CD4-positive, alpha-beta T cell treated with Interleukin-6 at 100 ng/mL for 8 hours (primary cell): Measurements from ENCODE around the gene POU3F1.
A peak's percentile ranks its signal among the peaks of the same experiment; 100 is the strongest.
"Not testable (repeated sequence)": the region's sequence is repeated elsewhere in the genome, so short reads cannot be mapped to it uniquely, and the experiment has no call there.

ENCODE experiments used
- DNase-seq: peaks from one replicate; pipeline ENCODE4 v3.0.0-alpha.2; 2020; ENCODE audit warnings: mixed read lengths, low spot score

Gene POU3F1

DNA sequence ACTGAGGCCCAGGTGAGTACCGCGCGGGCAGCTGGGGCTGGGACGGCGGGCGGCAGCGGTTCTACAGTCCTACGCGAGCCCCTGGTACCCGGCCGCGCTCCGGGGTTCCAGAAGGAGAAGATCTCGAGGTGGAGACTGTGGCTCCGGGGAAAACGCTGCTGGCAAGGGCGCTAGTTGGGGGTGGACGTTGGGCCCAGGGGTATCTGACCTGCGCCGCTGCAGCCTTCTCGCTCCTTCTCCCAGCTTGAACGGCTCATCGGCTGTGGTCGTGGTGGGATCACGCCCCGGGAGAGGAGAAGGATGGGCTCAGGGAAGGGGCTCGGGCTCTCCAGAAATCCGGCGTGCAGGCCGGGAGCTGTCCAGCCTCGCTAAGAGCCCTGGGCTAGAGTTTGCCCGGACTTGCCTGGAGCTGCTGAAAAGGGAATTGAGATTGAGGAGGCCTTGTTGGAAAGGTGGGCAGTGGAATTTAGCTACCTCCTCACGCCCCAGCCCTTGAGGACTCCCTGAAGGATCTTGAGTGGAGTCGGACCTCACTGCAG is 1.1 kb upstream of the POU3F1 start:
- DNase-seq = no peak

DNA sequence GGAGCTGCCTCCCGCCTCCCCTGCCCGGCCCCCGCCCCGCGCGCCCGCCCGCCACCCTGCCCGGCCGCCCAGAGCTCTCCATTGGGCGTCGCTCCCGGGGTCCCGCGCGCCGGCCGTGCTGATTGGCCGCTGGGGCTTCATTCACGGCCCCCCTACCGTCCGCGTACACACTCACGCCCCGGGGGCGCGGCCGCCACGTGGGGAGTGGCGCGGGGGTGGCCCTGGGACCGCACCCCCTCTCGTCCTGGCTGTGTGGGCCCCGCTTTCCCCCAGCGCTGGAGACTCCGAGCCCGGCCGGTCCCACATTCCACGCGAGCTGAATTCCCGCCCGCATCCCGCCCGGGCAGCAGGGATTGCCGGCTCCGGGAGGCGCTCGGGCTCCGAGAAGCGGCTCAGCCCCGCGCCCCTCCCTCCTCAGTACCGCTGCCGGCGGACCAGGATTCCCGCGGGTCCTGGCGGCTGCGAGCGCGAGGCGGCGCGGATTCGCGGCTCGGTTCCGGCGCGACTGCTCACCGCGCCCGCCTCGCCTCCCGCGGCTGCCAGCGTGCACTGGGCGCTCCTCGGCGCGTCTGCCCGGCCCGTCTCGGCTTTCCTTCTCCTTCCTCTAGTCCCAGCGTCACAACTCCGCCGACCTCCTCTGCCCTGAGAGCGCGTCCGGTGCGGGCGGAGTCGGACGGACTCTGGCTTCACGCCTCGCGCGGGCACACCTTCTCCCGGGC is 450 bp upstream of the POU3F1 start:
- DNase-seq = peak; percentile 73

DNA sequence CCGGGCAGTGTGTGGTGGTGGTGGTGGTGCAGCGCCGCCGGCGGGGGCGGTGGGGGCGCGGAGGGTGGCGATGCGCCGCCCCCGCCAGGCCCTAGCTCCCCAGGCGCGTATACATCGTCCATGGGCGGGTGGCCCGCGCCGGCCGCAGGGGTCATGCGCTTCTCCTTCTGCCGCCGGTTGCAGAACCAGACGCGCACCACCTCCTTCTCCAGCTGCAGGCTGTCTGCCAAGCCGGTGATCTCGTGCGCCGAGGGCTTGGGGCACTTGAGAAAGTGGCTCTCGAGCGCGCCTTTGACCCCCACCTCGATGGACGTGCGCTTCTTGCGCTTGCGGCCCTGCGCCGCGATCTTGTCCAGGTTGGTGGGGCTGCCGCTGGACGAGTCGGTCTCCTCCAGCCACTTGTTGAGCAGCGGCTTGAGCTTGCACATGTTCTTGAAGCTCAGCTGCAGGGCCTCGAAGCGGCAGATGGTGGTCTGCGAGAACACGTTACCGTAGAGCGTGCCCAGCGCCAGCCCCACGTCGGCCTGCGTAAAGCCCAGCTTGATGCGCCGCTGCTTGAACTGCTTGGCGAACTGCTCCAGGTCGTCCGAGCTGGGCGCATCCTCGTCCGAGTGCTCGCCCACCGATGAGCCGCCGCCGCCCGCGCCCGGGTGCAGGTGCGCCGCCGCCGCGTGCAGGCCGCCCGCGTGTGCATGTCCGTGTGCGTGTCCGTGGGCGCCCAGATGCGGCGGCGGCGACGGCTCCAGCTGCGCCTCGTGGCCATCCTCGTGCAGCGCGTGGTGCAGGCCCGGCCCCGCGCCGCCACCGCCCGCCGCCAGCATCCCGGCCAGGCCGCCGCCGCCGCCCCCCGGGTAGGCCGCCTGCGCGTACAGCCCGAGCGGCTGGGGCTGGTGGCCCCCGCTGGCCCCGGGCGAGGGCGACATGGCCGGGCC is 926 bp downstream of the POU3F1 start:
- no peak for DNase-seq

DNA sequence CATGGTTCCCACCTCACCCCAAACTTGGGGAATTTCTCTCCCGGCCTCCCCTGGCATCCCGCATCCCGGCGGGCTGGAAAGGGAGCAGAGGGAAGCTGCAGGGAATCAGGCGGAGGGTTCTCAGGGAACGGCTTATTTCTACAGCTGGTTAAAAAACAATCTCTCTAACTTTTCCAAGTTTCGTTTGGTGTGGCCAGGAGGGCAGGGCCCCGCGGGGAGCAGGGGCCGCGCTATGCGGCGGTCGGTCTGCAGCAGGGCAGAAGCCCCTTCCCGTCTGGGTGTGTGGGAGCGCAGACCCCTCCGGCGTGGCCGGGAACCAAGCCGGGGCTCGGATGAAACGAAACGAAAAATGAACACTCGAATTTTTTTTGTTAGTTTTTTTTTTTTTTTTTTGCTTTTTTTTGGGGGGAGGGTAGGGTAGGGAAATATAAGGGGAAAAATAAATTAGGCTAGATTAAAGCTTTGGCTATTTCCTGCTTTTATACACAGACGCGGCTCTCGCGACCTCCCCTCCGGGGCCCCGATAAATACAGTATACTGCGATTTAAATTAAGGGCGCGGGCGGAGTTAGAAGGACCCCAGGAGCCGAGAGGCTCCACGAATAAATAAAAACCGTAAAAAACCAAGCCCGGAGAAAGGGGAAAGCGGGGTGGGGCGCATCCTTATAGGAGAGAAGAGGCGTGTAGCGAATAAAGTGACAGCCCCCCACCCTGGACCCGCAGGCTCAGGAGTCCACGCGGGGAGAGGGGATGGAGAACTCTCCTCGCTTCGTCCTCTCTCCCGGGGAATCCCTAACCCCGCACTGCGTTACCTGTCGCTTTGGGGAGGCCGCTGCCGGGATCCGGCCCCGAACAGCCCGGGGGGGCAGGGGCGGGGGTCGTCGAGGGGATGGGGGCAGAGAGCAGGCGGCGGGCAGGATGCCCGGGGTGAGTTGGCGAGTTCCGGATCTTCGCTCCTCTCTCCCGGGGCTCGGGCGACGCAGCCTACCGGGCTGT is 2.1 kb downstream of the POU3F1 start:
- no peak for DNase-seq

DNA sequence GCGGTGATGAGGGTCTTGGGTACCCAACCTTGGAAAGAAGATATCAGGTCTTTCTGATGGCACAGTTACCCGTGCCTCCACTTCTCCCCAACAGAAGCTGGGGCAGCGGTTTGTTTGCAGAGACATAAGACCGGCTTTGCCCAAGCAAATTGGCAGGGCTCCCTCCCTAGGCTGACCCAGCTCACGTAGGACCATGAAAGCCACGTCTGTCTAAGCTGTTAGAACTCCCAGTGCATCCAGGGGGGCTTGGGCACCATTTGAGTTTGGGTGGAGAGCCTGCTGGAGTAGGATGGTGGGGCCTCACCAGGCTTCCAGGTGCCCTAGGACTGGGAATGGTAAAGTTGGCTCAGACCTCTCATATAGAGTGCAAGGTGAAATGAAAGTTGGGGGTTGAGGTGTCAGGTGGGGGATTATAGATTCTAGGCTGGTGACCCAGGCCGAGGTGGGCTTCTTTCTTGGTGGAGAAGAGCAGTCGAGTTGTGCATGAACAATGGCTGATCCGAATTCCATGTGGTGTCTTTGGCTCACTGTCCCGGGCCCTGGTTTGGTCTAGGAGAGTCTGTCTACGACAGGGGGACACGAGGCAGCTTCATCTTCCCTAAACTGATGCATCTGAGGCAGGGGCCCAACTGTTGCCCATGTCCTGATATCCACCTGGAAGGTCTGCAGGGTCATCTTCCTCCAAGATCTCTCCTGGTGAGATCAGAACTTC is 3.4 kb downstream of the POU3F1 start:
- no peak for DNase-seq

DNA sequence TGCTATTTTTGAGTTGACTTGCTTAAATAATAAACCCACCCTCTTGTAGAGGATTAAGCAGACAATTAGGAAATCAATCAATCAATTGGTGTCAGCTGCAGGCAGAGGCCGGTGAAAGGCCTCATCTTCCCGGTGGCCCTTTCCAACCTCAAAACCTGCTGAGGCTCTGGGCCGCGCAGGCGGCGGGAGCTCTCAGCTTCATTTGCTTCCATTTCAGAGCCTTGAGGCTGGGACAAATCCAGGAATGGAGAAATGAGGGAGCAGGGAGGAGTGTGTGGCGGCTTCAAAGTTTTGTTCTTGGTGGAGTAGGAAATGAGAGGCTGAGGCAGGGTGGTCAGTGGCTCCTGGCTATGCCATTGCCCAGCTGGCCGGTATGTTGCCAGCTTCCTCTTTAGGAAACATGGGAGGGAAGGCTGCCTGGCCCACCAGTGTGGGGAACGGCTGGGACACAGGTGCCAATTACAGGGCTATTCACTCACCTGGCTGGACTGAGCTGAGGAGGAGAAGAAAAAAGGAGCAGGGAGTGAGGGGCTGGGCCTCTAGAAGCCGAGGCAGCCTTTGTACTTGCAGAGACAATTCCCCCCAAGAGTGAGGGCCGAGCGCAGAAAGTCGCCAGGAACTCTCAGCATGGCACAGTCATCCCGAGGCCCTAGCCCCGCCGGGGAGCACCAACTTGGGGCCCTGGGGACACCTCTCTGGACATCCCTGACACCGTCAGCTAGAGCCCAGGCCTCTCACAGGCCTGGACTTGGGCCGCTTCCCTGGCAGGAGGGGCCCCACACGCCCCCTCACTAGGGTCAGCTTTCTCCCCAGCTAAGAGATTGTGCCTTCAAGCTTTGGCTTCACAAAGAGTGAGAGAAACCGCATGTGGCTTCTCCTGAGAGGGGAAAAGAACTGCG is 4.4 kb downstream of the POU3F1 start:
- no peak for DNase-seq

DNA sequence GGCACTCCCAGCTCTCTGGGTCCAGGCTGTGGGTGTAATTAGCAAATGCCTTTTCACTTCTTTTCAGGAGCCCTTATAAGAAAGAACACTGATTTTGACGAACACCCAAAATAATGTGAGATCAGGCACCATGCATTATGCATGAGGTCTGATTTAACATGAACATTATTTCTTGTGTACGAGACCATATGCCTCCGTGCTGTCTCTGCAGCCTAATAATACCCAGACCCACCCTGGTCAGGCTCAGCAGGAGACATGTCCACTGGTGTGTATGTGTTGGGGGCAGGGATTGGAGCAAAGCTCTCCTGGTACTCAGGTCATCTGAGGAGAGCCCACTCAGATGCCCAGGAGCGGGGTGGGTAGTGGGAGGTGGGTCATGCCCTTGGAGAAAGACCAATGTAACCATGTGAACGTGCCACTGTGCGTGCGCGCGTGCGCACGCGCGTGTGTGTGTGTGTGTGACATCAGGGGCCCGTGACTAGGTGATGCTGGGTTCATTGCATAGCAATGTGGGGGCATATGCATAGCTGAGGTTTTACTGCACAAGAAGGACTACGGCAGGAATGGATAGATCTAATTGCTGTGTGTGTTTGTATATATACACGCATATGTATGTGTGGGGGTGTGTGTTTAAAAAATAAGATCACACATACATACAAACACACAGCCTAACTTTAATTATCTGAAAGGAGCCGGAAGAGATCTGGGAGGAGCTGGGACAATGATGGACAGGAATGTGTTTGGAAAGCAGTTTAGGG is 7.1 kb downstream of the POU3F1 start:
- no peak for DNase-seq

DNA sequence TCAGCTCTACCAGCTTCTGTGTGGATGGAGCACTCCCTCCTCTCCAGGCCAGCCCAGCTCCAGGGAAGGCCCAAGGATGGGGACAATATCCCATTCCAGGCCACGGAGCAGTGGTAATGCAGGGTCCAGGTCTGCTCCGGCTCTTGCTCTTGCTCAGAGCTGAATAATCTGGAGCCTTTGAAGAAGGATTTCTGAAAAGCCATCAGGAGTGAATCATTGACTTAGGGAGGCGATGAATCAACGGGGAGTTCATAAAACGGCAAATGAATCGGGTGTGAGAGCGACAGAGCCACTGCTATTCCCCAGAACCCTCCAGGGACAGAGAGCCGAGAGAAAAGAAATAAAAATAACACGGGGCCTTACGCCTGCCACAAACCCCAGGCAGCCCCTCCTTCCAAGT is 7.7 kb downstream of the POU3F1 start:
- no peak for DNase-seq

DNA sequence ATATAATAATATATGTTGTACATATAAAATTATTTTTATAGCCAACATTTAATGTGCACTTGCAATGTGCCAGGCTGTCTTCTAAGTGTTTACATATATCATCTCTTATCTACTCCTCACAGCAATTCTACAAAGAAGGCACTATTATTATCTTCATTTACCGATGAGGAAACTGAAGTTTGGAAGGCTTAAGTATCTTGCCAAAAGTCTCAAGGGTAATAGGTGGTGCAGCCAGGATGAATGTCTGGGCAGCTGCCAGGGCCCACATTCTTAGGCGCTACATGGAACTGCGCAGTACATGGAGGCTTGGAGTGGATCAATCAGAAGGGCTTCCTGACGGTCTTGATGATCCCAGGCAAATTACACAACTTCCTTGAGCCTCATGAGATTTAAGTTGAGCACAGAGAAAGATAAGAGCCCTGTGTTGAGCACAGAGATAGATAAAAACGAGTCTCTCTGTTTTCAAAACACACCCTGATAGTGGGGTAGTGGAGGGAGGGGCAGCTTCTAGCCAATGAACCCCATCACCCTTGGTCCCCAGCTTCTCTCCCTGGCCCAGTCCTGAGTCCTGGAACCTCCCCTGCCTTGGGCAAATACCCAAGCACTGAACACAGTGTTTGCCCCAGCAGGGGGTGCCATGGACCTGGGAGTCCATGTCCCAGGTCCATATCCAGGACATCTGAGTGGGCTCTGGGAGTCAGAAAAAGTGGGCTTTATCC is 9.2 kb downstream of the POU3F1 start:
- DNase-seq = no peak

DNA sequence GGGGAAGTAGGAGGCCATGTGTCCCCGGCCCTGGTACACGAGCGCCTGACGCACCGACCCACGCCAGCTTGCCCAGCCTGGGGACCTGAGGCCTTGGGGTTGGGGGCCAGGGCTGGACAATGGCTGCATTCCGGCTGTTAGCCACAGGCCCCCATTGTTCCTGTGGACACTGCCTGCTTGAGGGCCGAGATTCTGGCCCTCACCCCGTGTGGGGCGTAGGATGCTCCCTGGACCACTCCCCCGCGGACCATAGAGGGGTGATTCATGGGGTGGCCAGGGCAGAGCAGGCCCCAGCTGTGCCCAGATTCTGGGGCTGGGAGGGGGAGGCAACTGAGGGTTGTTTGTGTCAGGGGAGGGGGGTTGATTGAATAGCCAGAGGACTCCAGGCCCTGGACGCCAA is 11.7 kb downstream of the POU3F1 start:
- DNase-seq = no peak

DNA sequence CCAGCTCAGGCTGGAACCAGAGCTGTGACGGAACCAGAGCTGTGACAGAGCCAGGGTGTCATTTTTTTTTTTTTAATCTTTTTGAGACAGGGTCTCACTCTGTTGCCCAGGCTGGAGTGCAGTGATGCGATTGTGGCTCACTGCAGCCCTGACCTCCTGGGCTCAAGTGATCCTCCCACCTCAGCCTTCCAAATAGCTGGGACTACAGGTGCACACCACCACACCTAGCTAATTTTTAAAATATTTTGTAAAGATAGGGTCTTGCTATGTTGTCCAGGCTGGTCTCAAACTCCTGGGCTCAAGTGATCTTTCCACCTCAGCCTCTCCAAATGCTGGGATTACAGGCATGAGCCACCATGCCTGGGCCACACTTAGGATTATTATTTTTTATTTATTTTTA is 13.6 kb downstream of the POU3F1 start:
- not testable (repeated sequence) for DNase-seq

DNA sequence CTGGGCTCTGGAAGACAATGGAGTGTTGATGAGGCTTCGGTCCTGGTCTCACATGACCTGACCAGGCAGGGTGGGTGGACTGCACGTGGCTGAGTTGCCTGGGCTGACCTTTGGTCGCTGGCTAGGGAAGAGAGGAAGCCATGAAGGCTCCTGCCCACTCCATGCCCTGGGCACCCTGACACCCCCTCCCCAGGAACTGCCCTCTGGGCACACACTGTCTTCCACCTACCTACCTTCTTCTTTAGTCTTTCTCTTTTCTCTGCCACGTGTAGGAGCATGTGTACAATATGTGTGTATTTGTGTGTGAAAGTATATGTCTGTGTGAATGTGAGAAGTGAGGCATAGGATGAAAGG is 15.1 kb downstream of the POU3F1 start:
- no peak for DNase-seq

DNA sequence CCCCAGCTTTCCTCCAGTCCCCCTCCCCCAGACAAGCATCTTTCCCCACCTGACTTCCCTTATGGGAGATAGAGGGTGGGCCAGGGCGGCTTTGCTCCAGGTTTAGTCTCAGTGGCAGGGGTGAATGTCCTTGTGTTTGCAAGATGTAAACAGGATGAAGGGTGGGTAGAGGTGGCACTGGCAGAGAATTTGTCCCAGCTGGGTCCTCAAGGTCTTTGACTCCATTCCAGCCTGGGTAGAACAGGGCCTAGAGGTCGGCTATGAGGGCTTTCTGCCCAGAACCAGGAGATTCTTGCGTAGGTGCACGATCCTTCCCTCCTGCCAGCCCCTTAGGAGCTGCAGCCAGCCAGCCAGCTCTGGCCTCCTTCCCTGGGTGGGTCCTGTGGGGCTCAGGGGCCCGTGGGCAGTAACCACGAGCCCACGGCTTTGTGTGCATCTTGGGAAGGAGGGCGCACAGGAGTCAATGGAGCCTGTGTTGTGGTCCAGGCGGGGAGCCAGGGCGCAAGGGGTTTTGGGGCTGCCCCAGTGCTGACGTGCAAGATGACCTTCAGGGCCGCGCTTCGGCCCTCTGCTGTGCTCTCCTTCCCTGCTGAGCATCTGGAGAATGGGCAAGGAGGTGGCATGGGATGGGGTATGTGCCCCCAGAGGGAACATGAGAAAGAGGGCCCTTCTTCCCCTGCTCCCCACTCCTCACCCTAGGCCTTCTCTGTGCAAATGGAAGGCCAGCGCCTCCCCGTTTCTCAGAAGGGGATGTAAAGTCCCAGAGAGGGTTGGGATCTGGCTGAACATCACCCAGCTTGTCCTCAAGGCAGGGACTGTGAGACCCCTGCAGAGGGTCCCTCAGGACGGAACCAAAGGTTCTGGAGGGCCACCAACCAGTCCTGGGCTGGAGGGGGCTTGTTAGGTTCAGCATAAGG is 15.7 kb downstream of the POU3F1 start:
- no peak for DNase-seq

DNA sequence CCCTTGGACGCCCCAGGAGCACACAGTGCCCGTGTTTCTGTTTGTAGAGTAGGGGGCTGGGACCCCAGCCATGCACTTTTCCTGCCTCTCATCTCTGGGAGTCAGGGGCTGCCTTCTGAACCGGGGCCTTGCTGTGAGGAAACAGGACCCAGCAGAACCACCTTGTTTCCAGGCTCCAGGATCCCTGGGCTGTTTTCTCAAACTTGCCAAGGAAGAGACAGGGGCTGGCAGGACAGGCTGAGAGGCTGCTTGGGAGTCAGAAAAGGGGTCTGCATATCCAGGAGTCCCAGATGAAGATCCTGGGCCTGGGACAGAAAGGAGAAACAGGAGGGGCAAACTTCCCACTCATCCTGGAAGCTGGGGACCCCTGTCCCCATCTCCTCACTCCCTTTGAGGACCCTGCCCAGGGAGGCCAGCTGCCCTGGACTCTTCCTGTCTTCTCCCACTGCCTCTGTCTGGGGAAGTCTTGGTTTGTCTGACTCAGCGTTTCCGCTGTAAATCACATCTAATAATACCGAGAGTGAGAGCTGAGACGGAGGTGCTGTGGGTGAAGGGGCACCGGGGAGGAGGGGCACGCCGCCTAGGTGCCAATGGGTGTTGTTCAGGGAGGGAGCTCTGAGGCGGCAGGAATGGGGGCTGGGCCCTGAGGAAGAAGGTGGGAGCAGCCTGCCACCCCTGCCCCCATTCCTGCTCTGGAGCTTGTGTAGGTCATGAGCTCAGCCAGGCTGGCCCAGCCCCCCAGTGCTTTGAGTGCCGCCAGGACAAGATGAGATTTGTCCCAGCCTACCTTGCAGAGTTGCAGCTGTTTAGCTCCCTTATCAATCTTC is 16.7 kb downstream of the POU3F1 start:
- peak; percentile 53 for DNase-seq

DNA sequence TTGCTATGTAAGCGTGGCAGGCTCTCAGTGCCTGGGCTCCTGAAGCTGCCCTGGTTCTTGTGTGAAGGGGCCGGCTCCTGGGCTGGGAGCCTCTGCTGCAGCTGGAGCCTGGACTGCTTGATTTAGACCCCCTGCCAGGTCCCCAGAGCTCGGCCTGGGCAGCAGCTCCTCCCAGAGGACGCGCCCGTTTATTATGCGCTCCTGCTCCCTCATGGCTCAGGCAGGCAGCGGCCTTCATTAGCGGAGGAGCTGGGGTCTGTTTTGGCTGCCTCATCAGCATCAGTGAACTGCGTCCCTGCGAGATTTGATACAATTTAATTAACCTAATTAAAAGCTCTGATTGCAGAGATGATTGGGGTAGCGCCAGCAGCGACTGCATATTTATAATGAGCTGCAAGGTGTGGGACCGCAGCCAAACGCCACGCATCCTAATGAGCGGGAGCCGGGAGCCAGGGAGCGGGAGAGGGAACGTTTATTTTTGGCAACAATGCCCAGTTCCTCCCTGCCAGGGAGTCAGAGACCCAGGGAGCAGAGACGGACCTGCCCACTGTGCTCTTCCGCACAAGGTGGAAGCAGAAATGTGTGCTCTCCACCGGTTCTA is 17.4 kb downstream of the POU3F1 start:
- DNase-seq = no peak

DNA sequence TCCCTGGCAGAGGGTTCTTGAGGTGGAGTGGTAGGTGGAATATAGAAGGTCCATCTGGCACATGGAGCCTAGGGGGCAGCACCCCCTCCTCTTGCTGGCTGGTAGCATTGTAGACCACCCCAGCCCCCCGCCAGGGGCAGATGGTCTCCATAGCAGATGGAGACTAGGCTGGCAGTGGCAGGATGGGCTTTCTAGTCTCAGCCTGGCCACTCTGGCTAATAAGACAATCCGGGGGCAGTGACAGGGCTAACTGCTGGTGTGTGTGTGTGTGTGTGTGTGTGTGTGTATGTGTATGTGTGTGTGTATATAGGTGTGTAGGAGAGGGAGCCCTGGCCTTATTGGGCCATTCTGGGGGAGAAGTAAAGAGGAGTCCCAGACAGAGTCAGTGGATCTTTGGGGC is 17.9 kb downstream of the POU3F1 start:
- DNase-seq = no peak
